VCaP (cell line): ENCODE data around the gene TAF4B.

Experiments
- H3K27ac ChIP-seq: fragments of 450-650 bp; 2 replicates; pipeline ENCODE4 v1.5.1; 2017
- CTCF ChIP-seq: fragments of 450-650 bp; conservative IDR thresholded peaks from 2 replicates; pipeline ENCODE4 v1.5.1; 2017; ENCODE audit warnings: mild to moderate bottlenecking, moderate library complexity

Gene TAF4B

GRCh38 chr18:26336572-26336971 lies 110.3 kb downstream of the TAF4B start:
- H3K27ac ChIP-seq, result no peak overlapping the region

GRCh38 chr18:26342646-26343045 lies 116.4 kb downstream of the TAF4B start:
- peak overlapping the region; percentile 73 for H3K27ac ChIP-seq
- TF ChIP-seq CTCF, result no peak

More at GRCh38 chr18:26336572-26336971, 110.3 kb downstream of the TAF4B start:
- TF ChIP-seq CTCF, result no peak

GRCh38 chr18:26350961-26351360 lies 124.7 kb downstream of the TAF4B start:
- H3K27ac ChIP-seq, result no peak overlapping the region
- no peak for TF ChIP-seq CTCF

GRCh38 chr18:26356045-26356785 lies 130.0 kb downstream of the TAF4B start:
- TF ChIP-seq CTCF, result no peak
- no peak overlapping the region for H3K27ac ChIP-seq

- H3K27ac ChIP-seq, result no peak overlapping the region
- no peak for TF ChIP-seq CTCF
Measured at GRCh38 chr18:26357960-26358359, 131.7 kb downstream of the TAF4B start.

- no peak overlapping the region for H3K27ac ChIP-seq
- TF ChIP-seq CTCF, result no peak
Measured at GRCh38 chr18:26362021-26362420, 135.8 kb downstream of the TAF4B start.

- H3K27ac ChIP-seq, result no peak overlapping the region
- no peak for TF ChIP-seq CTCF
Measured at GRCh38 chr18:26367425-26367824, 141.2 kb downstream of the TAF4B start.
